Activated naive CD8-positive, alpha-beta T cell treated with anti-CD3 and anti-CD28 coated beads, Interleukin-2, amount 10 ng/mL, durations not matched to agents 7 days and 5 days (primary cell): ENCODE data around the gene HOXC6. TPM values are rescaled to one million over a fixed set of nuclear protein-coding genes. Genes with fewer than 3 reads are reported as not detected.
"Not testable (repeated sequence)": the region's sequence is repeated elsewhere in the genome, so short reads cannot be mapped to it uniquely, and the experiment has no call there.

ENCODE experiments used
- ATAC-seq: fragments of 150-1000 bp; cut with Tn5 transposase; one replicate; pipeline ENCODE4 v1.10.0; 2021; ENCODE audit warnings: low read depth, moderate library complexity
- POLR2A ChIA-PET: fragments of 350-600 bp; sonication (Branson Sonifier 250); formaldehyde crosslinking; loops from one replicate; lab custom pipeline; 2021; ENCODE audit warnings: antibody characterized with exemption; lab: Charles Lee
- DNase-seq: peaks from one replicate; pipeline ENCODE4 v3.0.0; 2021
- H3K27ac Mint-ChIP-seq: one replicate; pipeline ENCODE4 v1.8.0; 2022; ENCODE audit warnings: mild to moderate bottlenecking, mixed read lengths
- H3K27me3 Mint-ChIP-seq: one replicate; pipeline ENCODE4 v1.8.0; 2022; ENCODE audit warnings: mild to moderate bottlenecking, moderate library complexity, mixed read lengths
- H3K36me3 Mint-ChIP-seq: one replicate; pipeline ENCODE4 v1.8.0; 2021; ENCODE audit warnings: mild to moderate bottlenecking, mixed read lengths
- H3K4me1 Mint-ChIP-seq: one replicate; pipeline ENCODE4 v1.8.0; 2021; ENCODE audit warnings: mixed read lengths
- H3K4me3 Mint-ChIP-seq: one replicate; pipeline ENCODE4 v1.8.0; 2022; ENCODE audit warnings: mild to moderate bottlenecking, moderate library complexity, mixed read lengths
- H3K9me3 Mint-ChIP-seq: one replicate; pipeline ENCODE4 v1.8.0; 2021; ENCODE audit warnings: mixed read lengths
- microRNA-seq: library from miRNA; unstranded; fragments of <30 nt; microRNA quantifications from one replicate; pipeline ENCODE4 v1.2.0, GENCODE V29; 2022
- total RNA-seq, 2 experiments: library from RNA; stranded (reverse); gene quantifications; one replicate each; pipeline ENCODE4 v1.2.3, GENCODE V29; 2021

HOXC6 gene
- total RNA-seq, 2 experiments from 2014 or later: not detected

DNA sequence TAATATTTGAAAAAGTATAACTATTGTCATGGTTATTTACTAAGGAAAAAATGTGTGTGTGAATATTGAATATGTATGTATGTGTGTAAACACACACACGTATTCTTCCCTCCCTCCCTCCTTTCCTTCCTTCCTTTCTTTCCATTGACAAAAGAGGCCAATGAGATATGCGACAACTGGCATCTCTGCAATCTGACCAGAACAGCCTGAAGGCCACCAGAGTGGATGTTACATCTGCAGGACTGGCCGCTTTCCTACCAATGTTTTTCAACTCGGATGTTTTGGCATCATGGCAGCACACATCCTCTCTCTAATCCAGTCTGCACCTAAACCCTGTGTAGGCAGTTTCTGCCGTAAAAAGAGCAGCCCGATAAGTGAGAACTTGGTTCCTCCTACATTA is 46.1 kb downstream of the HOXC6 start:
- no peak overlapping the region for H3K27ac Mint-ChIP-seq
- no peaks in the 10 kb centered on the region for H3K4me1 Mint-ChIP-seq
- ATAC-seq: no peak
- POLR2A ChIA-PET: no interaction called here
- H3K9me3 Mint-ChIP-seq: no peaks in the 10 kb centered on the region
- H3K27me3 Mint-ChIP-seq: peaks cover 39% of the 10 kb centered on the region
- no peak for DNase-seq
- no peak overlapping the region for H3K4me3 Mint-ChIP-seq
- peaks cover 3% of the 10 kb centered on the region for H3K36me3 Mint-ChIP-seq

DNA sequence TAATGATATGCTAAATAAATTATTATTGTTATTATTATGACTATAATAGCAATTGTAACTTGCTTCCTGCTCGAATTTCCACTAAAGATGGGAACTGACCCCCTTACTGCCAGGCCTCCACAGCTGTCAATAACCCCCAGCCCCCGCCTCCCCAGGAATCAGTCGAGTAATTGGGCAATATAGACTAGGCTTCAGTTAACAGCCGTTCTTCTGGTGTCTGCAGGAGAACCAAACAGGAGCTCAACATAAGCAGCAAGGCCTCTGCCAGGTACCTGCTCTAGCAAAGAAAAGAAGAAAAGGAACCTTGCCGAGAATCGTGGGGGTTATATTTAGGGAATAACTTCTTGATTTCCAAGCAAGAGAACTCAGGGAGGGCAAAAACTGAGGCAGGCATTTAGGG is 47.2 kb downstream of the HOXC6 start:
- H3K4me3 Mint-ChIP-seq: no peak overlapping the region
- H3K27me3 Mint-ChIP-seq: peaks cover 33% of the 10 kb centered on the region
- H3K36me3 Mint-ChIP-seq: peaks cover 3% of the 10 kb centered on the region
- POLR2A ChIA-PET: no interaction called here
- no peaks in the 10 kb centered on the region for H3K4me1 Mint-ChIP-seq
- no peaks in the 10 kb centered on the region for H3K9me3 Mint-ChIP-seq
- ATAC-seq (no peak), DNase-seq (no peak)
- no peak overlapping the region for H3K27ac Mint-ChIP-seq

DNA sequence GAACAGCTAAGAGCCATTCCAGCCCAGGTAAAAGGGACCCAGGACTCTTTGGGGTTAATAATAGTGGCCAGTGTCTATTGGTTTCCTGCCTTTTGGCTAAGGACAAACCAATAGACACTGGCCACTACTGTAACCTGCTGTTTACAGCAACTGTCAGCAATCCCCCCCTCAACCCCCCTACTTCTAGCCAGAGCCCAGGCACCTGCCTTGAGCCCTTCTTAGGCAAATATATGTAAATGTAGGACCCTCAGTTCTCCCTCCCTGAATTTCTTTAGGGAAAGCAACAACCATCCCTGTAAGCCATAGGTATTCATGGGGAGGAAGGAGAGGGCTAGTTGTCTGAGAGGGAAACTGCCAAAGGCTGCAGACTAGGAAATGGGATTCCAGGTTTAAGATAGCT is 47.7 kb downstream of the HOXC6 start:
- no peak for DNase-seq
- H3K27me3 Mint-ChIP-seq: peaks cover 27% of the 10 kb centered on the region
- no peak for ATAC-seq
- H3K27ac Mint-ChIP-seq: no peak overlapping the region
- H3K4me3 Mint-ChIP-seq: no peak overlapping the region
- H3K4me1 Mint-ChIP-seq: peaks cover 2% of the 10 kb centered on the region
- POLR2A ChIA-PET: no interaction called here
- peaks cover 3% of the 10 kb centered on the region for H3K36me3 Mint-ChIP-seq
- H3K9me3 Mint-ChIP-seq: no peaks in the 10 kb centered on the region

DNA sequence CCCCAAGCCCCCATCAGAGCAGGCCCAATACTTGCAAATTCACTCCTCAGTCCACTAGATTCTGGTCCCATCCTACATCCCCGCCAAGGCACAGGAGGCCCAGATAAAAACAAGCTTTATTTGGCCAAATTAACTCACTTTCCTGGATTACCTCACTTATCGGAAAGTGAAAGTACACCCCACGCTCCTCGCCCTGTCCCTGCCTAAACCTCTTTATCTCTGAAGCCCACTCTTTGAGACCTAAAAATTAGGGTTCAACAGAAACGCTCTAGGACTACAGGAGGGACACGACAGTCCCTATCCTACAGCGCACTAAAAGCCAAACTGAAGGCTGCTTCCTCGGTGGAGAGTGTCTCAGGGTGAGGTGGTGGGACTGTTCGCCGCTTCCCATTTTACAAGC is 49.6 kb downstream of the HOXC6 start:
- H3K36me3 Mint-ChIP-seq, POLR2A ChIA-PET, ATAC-seq, H3K4me3 Mint-ChIP-seq, DNase-seq, H3K27ac Mint-ChIP-seq, H3K9me3 Mint-ChIP-seq: not testable (repeated sequence)
- Mint-ChIP-seq H3K4me1 (peaks cover 13% of the 10 kb centered on the region), H3K27me3 (peaks cover 14% of the 10 kb centered on the region)

DNA sequence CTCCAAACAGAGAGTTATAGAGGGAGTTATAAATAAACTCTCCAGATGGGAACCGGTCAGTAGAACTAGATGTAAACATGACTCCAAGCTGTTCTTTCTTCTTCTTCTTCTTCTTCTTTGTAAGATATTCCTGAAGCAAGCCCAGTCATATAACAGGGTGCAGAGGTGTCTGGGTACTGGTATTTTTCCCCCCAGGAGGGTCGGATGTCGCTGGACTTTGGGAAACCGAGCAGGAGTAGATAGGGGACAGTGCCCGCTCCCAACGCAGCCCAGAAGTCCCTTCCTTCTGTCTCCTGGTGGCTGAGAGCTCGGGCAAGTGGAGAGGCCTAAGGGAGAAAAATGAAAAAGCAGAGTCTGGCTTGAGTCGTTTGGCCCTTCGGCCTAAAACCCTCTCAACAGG is 50.9 kb downstream of the HOXC6 start:
- DNase-seq, H3K27ac Mint-ChIP-seq, ATAC-seq, POLR2A ChIA-PET, H3K36me3 Mint-ChIP-seq, H3K9me3 Mint-ChIP-seq, H3K4me3 Mint-ChIP-seq: not testable (repeated sequence)
- peaks cover 22% of the 10 kb centered on the region for H3K4me1 Mint-ChIP-seq
- peaks cover 14% of the 10 kb centered on the region for H3K27me3 Mint-ChIP-seq

Small RNA genes within 50 kb of the gene (microRNA-seq; reads per million reads assigned to microRNA genes)
- 24.6 reads per million, percentile 31 among the genes with 10 or more reads in this experiment for gene MIR196A2
- gene MIR615: not detected

Other genes starting within 250 kb of the HOXC6 start
- gene HOXC13, start 89.6 kb upstream of the HOXC6 start, total RNA-seq: not detected
- gene HOXC12, start 73.5 kb upstream of the HOXC6 start, total RNA-seq: not detected
- not detected for gene HOXC11, start 55.3 kb upstream of the HOXC6 start, total RNA-seq
- gene HOTAIR, start 53.5 kb upstream of the HOXC6 start, total RNA-seq: not detected
- gene HOXC10, start 43.3 kb upstream of the HOXC6 start, total RNA-seq: not detected
- not detected for gene HOXC9, start 28.3 kb upstream of the HOXC6 start, total RNA-seq
- not detected for gene HOXC8, start 19.5 kb upstream of the HOXC6 start, total RNA-seq
- gene HOXC5, start 4.6 kb downstream of the HOXC6 start, total RNA-seq: not detected
- 1 to 10 TPM; 1.2 to 1.5 TPM for gene HOXC4, start 25.4 kb downstream of the HOXC6 start, total RNA-seq
- gene SMUG1, start 160.5 kb downstream of the HOXC6 start, total RNA-seq: 10 to 100 TPM; 23.9 to 24.4 TPM